Astrocyte (in vitro differentiated cells and primary cell): ENCODE measurements around the gene CHD8. TPM values are rescaled to one million over a fixed set of nuclear protein-coding genes. Genes with fewer than 3 reads are reported as not detected.
A peak's percentile ranks its signal among the peaks of the same experiment; 100 is the strongest.
"Not testable (repeated sequence)": the region's sequence is repeated elsewhere in the genome, so short reads cannot be mapped to it uniquely, and the experiment has no call there.

ENCODE experiments used
- DNase-seq: peaks from one replicate; pipeline ENCODE4 v3.0.0-alpha.2; 2010; ENCODE audit warnings: low read depth
- FAIRE-seq: peaks from 2 replicates; lab custom pipeline; 2011; peaks lifted over from hg19 to GRCh38; lab: Jason Lieb, UNC
- H2AFZ ChIP-seq: 2 replicates; pipeline ENCODE4 v1.6.0; 2012; ENCODE audit warnings: low read depth, low read length, inconsistent platforms
- H3K27ac ChIP-seq: 2 replicates; pipeline ENCODE4 v1.5.1; 2011; ENCODE audit warnings: low read depth, low read length, inconsistent platforms
- H3K27me3 ChIP-seq: 2 replicates; pipeline ENCODE4 v1.6.0; 2011; ENCODE audit warnings: low read length, inconsistent platforms; ENCODE audit not compliant: insufficient read depth
- H3K36me3 ChIP-seq: 2 replicates; pipeline ENCODE4 v1.5.1; 2011; ENCODE audit warnings: low read length, inconsistent platforms; ENCODE audit not compliant: insufficient read depth
- H3K4me1 ChIP-seq: 2 replicates; pipeline ENCODE4 v1.5.1; 2011; ENCODE audit warnings: low read length, inconsistent platforms; ENCODE audit not compliant: insufficient read depth
- H3K4me2 ChIP-seq: 2 replicates; pipeline ENCODE4 v1.6.0; 2012; ENCODE audit warnings: low read length, inconsistent platforms
- H3K4me3 ChIP-seq: 2 replicates; pipeline ENCODE4 v1.5.1; 2011; ENCODE audit warnings: low read depth, mild to moderate bottlenecking, low read length, inconsistent platforms; ENCODE audit not compliant: insufficient read depth
- H3K79me2 ChIP-seq: 2 replicates; pipeline ENCODE4 v1.6.0; 2012; ENCODE audit warnings: mild to moderate bottlenecking, low read length, inconsistent platforms; ENCODE audit not compliant: insufficient read depth
- H3K9ac ChIP-seq: 2 replicates; pipeline ENCODE4 v1.6.0; 2012; ENCODE audit warnings: mild to moderate bottlenecking, low read length, inconsistent platforms
- H3K9me3 ChIP-seq: 2 replicates; pipeline ENCODE4 v1.5.1; 2012; ENCODE audit warnings: low read depth, mild to moderate bottlenecking, low read length, inconsistent platforms; ENCODE audit not compliant: insufficient read depth
- H4K20me1 ChIP-seq: 2 replicates; pipeline ENCODE4 v1.6.0; 2012; ENCODE audit warnings: low read length, inconsistent platforms; ENCODE audit not compliant: insufficient read depth
- H3K27ac Mint-ChIP-seq: one replicate; pipeline ENCODE4 v1.8.0; 2021; ENCODE audit warnings: mild to moderate bottlenecking, mixed read lengths; ENCODE audit not compliant: unreplicated experiment
- H3K27me3 Mint-ChIP-seq: one replicate; pipeline ENCODE4 v1.8.0; 2021; ENCODE audit warnings: low read depth, mixed read lengths; ENCODE audit not compliant: unreplicated experiment
- H3K36me3 Mint-ChIP-seq: one replicate; pipeline ENCODE4 v1.8.0; 2021; ENCODE audit warnings: low read depth, mixed read lengths; ENCODE audit not compliant: unreplicated experiment
- H3K4me1 Mint-ChIP-seq: one replicate; pipeline ENCODE4 v1.8.0; 2021; ENCODE audit warnings: low read depth, mixed read lengths; ENCODE audit not compliant: unreplicated experiment
- H3K4me3 Mint-ChIP-seq: one replicate; pipeline ENCODE4 v1.8.0; 2021; ENCODE audit warnings: mild to moderate bottlenecking, moderate library complexity, mixed read lengths; ENCODE audit not compliant: unreplicated experiment
- H3K9me3 Mint-ChIP-seq: one replicate; pipeline ENCODE4 v1.8.0; 2021; ENCODE audit warnings: mild to moderate bottlenecking, mixed read lengths; ENCODE audit not compliant: unreplicated experiment
- CTCF ChIP-seq: IDR thresholded peaks from 2 replicates; pipeline ENCODE4 v1.5.1; 2011; ENCODE audit warnings: low read depth, mild to moderate bottlenecking, inconsistent platforms, low read length, moderate library complexity; ENCODE audit not compliant: insufficient read depth
- EZH2 ChIP-seq: IDR thresholded peaks from 2 replicates; pipeline ENCODE4 v1.6.1; 2012; ENCODE audit warnings: mild to moderate bottlenecking, low read length, inconsistent platforms; ENCODE audit not compliant: insufficient read depth
- total RNA-seq: library from RNA; stranded (reverse); gene quantifications from 2 replicates; pipeline ENCODE4 v1.2.1, GENCODE V29; 2021

The CHD8 gene
- total RNA-seq, 1 donor from 2014 or later, result 111 TPM

- no peaks in the 10 kb centered on the region for H3K9me3 Mint-ChIP-seq
- no peaks in the 10 kb centered on the region for H3K27me3 Mint-ChIP-seq
- peaks cover 12% of the 10 kb centered on the region for H3K4me1 Mint-ChIP-seq
- H3K4me3 ChIP-seq, result peak overlapping the region; percentile 98
- H3K27ac ChIP-seq, result peak overlapping the region; percentile 31
- DNase-seq (peak; percentile 6), FAIRE-seq (no peak)
- H3K36me3 Mint-ChIP-seq, result peaks cover 13% of the 10 kb centered on the region
- H3K27ac Mint-ChIP-seq, result peak overlapping the region; percentile 35
- H3K4me3 Mint-ChIP-seq, result peak overlapping the region; percentile 96
- no peak for TF ChIP-seq EZH2
- TF ChIP-seq CTCF, result no peak
- H3K27me3 ChIP-seq, result no peaks in the 10 kb centered on the region
- peaks cover 44% of the 10 kb centered on the region for H4K20me1 ChIP-seq
- peaks cover 3% of the 10 kb centered on the region for H3K36me3 ChIP-seq
- H3K4me2 ChIP-seq, result peak overlapping the region; percentile 98
- H3K9me3 ChIP-seq, result no peaks in the 10 kb centered on the region
- H3K9ac ChIP-seq, result peak overlapping the region; percentile 98
- peaks cover 70% of the 10 kb centered on the region for H3K79me2 ChIP-seq
- peaks cover 15% of the 10 kb centered on the region for H3K4me1 ChIP-seq
- no peak overlapping the region for H2AFZ ChIP-seq
These were observed 73.8 kb downstream of the CHD8 start for GRCh38 chr14:21382095-21382494.

- H3K4me3 ChIP-seq, result no peak overlapping the region
- peaks cover 10% of the 10 kb centered on the region for H3K4me1 ChIP-seq
- peaks cover 8% of the 10 kb centered on the region for H3K4me1 Mint-ChIP-seq
- H3K9me3 Mint-ChIP-seq, result no peaks in the 10 kb centered on the region
- H3K27me3 ChIP-seq, result no peaks in the 10 kb centered on the region
- no peaks in the 10 kb centered on the region for H3K27me3 Mint-ChIP-seq
- H3K9me3 ChIP-seq, result no peaks in the 10 kb centered on the region
- no peak overlapping the region for H3K27ac ChIP-seq
- no peak overlapping the region for H3K4me3 Mint-ChIP-seq
- TF ChIP-seq EZH2 (no peak), CTCF (no peak)
- H3K36me3 ChIP-seq, result peaks cover 4% of the 10 kb centered on the region
- H3K9ac ChIP-seq, result no peak overlapping the region
- H3K27ac Mint-ChIP-seq, result no peak overlapping the region
- H2AFZ ChIP-seq, result no peak overlapping the region
- H4K20me1 ChIP-seq, result peaks cover 53% of the 10 kb centered on the region
- no peak overlapping the region for H3K4me2 ChIP-seq
- H3K36me3 Mint-ChIP-seq, result peaks cover 2% of the 10 kb centered on the region
- FAIRE-seq, result no peak
- H3K79me2 ChIP-seq, result peaks cover 96% of the 10 kb centered on the region
- no peak for DNase-seq
These were observed 76.6 kb downstream of the CHD8 start for GRCh38 chr14:21379338-21379737.

GRCh38 chr14:21373980-21374379 lies 81.9 kb downstream of the CHD8 start:
- Mint-ChIP-seq H3K27me3 (no peaks in the 10 kb centered on the region), H3K36me3 (no peaks in the 10 kb centered on the region), H3K9me3 (no peaks in the 10 kb centered on the region), H3K27ac (no peak overlapping the region), H3K4me1 (no peaks in the 10 kb centered on the region), H3K4me3 (no peak overlapping the region)
- no peak overlapping the region for H3K4me3 ChIP-seq
- peaks cover 56% of the 10 kb centered on the region for H3K79me2 ChIP-seq
- H3K4me1 ChIP-seq, result no peaks in the 10 kb centered on the region
- no peak overlapping the region for H3K4me2 ChIP-seq
- no peak overlapping the region for H3K27ac ChIP-seq
- no peak overlapping the region for H2AFZ ChIP-seq
- H3K9ac ChIP-seq, result no peak overlapping the region
- DNase-seq, result no peak
- no peak for FAIRE-seq
- H3K36me3 ChIP-seq, result peaks cover 19% of the 10 kb centered on the region
- no peak for TF ChIP-seq EZH2
- TF ChIP-seq CTCF, result no peak
- no peaks in the 10 kb centered on the region for H3K27me3 ChIP-seq
- H4K20me1 ChIP-seq, result peaks cover 29% of the 10 kb centered on the region
- H3K9me3 ChIP-seq, result no peaks in the 10 kb centered on the region

- Histone ChIP-seq H3K79me2 (peaks cover 44% of the 10 kb centered on the region), H3K36me3 (peaks cover 30% of the 10 kb centered on the region), H4K20me1 (peaks cover 25% of the 10 kb centered on the region)
- H3K27ac Mint-ChIP-seq, FAIRE-seq, H3K4me2 ChIP-seq, H3K9me3 Mint-ChIP-seq, DNase-seq, H3K27me3 ChIP-seq, H3K36me3 Mint-ChIP-seq, H3K4me3 Mint-ChIP-seq, H3K4me3 ChIP-seq, H2AFZ ChIP-seq, H3K27me3 Mint-ChIP-seq, H3K9ac ChIP-seq, H3K4me1 Mint-ChIP-seq, H3K4me1 ChIP-seq, H3K27ac ChIP-seq, H3K9me3 ChIP-seq: not testable (repeated sequence)
These were observed 83.1 kb downstream of the CHD8 start for GRCh38 chr14:21372814-21373213.
